Heart right ventricle (tissue), 16 donors: ENCODE results near the gene ANO5. TPM values are rescaled to one million over a fixed set of nuclear protein-coding genes. Genes with fewer than 3 reads are reported as not detected.
A peak's percentile ranks its signal among the peaks of the same experiment; 100 is the strongest.
"Not testable (repeated sequence)": the region's sequence is repeated elsewhere in the genome, so short reads cannot be mapped to it uniquely, and the experiment has no call there.

Source experiments
- ATAC-seq, 8 donors: fragments of 200-7000 bp; cut with Tn5 transposase; one replicate each; pipeline ENCODE4 v1.9.1; 2020; ENCODE audit warnings: mild to moderate bottlenecking in 8 of 8, moderate library complexity in 8 of 8, moderate number of reproducible peaks in 1 of 8
- DNase-seq, 2 donors: peaks; one replicate each; pipeline ENCODE4 v3.0.0-alpha.2; 2020
- H3K27ac ChIP-seq, 10 donors: fragments of 200-600 bp; sonication (generic) in 2 of 10; one replicate each; pipeline versions ENCODE4 v1.5.0 to v1.8.0; 2020 to 2022; ENCODE audit warnings: mild to moderate bottlenecking in 3 of 10
- H3K27me3 ChIP-seq, 7 donors: fragments of 200-600 bp; one replicate each; pipeline ENCODE4 v1.8.0; 2021 to 2022; ENCODE audit warnings: mild to moderate bottlenecking in 2 of 7
- H3K36me3 ChIP-seq, 9 donors: fragments of 200-600 bp; sonication (generic) in 1 of 9; one replicate each; pipeline versions ENCODE4 v1.5.0 to v1.8.0; 2020 to 2022; ENCODE audit warnings: mild to moderate bottlenecking in 2 of 9
- H3K4me1 ChIP-seq, 9 donors: fragments of 200-600 bp; sonication (generic) in 1 of 9; one replicate each; pipeline versions ENCODE4 v1.5.0 to v1.8.0; 2020 to 2022; ENCODE audit warnings: mild to moderate bottlenecking in 4 of 9
- H3K4me3 ChIP-seq, 10 donors: fragments of 200-600 bp; sonication (generic) in 2 of 10; one replicate each; pipeline versions ENCODE4 v1.5.0 to v1.8.0; 2020 to 2022; ENCODE audit warnings: mild to moderate bottlenecking in 7 of 10, moderate library complexity in 2 of 10
- H3K9me3 ChIP-seq, 11 donors: fragments of 200-600 bp in 10 of 11; sonication (generic) in 2 of 11; one replicate each; pipeline versions ENCODE4 v1.5.0 to v1.8.0; 2013 to 2022; ENCODE audit warnings: mild to moderate bottlenecking in 2 of 11, control low read depth in 1 of 11, moderate library complexity in 1 of 11
- WGBS, 2 donors: extraction: QIAGEN DNeasy Blood & Tissue Kit; methylation state at CpG; one replicate each; pipeline ENCODE4 v1.1.7; 2013; ENCODE audit warnings: inconsistent platforms in 1 of 2; 5-methylcytosine and 5-hydroxymethylcytosine counted together
- intact Hi-C, 10 donors: fragments of 100-400 bp; cut with DNase I; formaldehyde crosslinking; loops; one replicate each; pipeline versions ENCODE4 v1.11.1 to v1.14.2; 2022
- polyA plus RNA-seq, 2 donors: library from polyadenylated mRNA; stranded (reverse); fragments of 200-250 nt; gene quantifications; one replicate each; pipeline ENCODE4 v1.2.3, GENCODE V29; 2013
- total RNA-seq, 10 donors: library from RNA; stranded (reverse); fragmentation: NEBNext Ultra II Directional in 3 of 10; extraction: Animal tissue kit (Norgen Biotek cat#: 25700) in 3 of 10; gene quantifications; one replicate each; pipeline versions ENCODE4 v1.2.1 to v1.2.4, GENCODE V29; 2021 to 2023
- TF ChIP-seq, protein P1 (sequence below), 9 donors: fragments of 200-600 bp; sonication (generic) in 2 of 9; IDR thresholded peaks; one replicate each; pipeline versions ENCODE4 v1.5.0 to v1.8.0; 2021 to 2022; ENCODE audit warnings: antibody characterized with exemption in 9 of 9, mild to moderate bottlenecking in 5 of 9, moderate library complexity in 1 of 9
- donor health status: Arrhythmogenic right ventricular cardiomyopathy.
- donor health status: ischemic (EF 13 %, LVEDD 7.1; RV severe dilation, severe dysfunction).
- donor health status: healthy with polysubstance abuse.
- donor health status: DM: no; HTN: yes; CAD: no.
- donor health status: DM: no; HTN: no; CAD: no.
- donor health status: ischemic (EF 25% LVEDD 6.9; RV normal size, moderate dysfunction).
- donor health status: ischemic (EF 25% LVEDD 5.7; RV mildly dilated, moderate dysfunction).
- donor health status: healthy.
- donor health status: DM: yes; HTN: yes; CAD: no.
- donor health status: Ischemic cardiomyopathy.
- donor health status: ischemic (EF 35%, LVEDD 5.7; RV mildly dilated, moderate dysfunction).
- donor health status: nonischemic (EF 11% LVEDD 7.7; RV severe dilation, severe dysfunction).
- donor health status: DM: yes; HTN: yes; CAD: no.
- donor health status: PGD.
- donor health status: ischemic (EF 29% LVEDD 5.4; RV normal size, mild dysfunction).
- donor health status: nonischemic (EF 23%, LVEDD 6.1; RV moderate dilation, normal function).

The ANO5 gene
- total and polyA plus RNA-seq, 12 donors, result 4.4 to 83.0 (median 59.3) TPM

DNA sequence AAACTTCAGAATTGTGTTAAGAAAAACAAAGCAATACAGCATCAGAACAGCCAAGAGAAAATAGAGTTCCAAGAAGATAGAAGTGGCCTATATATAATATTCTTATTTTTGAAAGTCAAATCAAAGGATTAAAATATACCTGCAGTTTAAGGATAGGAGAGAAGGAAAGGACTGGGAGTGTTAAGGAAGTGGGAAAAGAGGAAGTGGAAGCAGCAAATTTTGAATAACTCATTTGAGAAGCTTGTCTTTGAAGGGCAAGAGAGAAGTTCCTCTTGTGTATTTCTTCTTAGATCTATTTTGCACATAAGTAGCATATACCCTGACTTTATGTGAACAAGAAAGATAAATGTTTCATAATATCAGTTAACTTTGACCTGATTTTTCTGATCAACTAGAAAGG is 82.7 kb downstream of the ANO5 start:
- no peaks in the 10 kb centered on the region for H3K9me3 ChIP-seq
- no peak for DNase-seq
- TF ChIP-seq, protein P1, sequence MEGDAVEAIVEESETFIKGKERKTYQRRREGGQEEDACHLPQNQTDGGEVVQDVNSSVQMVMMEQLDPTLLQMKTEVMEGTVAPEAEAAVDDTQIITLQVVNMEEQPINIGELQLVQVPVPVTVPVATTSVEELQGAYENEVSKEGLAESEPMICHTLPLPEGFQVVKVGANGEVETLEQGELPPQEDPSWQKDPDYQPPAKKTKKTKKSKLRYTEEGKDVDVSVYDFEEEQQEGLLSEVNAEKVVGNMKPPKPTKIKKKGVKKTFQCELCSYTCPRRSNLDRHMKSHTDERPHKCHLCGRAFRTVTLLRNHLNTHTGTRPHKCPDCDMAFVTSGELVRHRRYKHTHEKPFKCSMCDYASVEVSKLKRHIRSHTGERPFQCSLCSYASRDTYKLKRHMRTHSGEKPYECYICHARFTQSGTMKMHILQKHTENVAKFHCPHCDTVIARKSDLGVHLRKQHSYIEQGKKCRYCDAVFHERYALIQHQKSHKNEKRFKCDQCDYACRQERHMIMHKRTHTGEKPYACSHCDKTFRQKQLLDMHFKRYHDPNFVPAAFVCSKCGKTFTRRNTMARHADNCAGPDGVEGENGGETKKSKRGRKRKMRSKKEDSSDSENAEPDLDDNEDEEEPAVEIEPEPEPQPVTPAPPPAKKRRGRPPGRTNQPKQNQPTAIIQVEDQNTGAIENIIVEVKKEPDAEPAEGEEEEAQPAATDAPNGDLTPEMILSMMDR (IDR thresholded peaks at IDR 0.05), result no peak
- no peak for ATAC-seq
- intact Hi-C loops, result no loop called here
- H3K27me3 ChIP-seq, result no peaks in the 10 kb centered on the region
- H3K36me3 ChIP-seq, result peaks cover 0 to 70% (median 0%) of the 10 kb centered on the region in 9 donors
- peaks cover 0 to 5% (median 0%) of the 10 kb centered on the region in 9 donors for H3K4me1 ChIP-seq
- H3K4me3 ChIP-seq, result no peak overlapping the region
- no peak overlapping the region for H3K27ac ChIP-seq

DNA sequence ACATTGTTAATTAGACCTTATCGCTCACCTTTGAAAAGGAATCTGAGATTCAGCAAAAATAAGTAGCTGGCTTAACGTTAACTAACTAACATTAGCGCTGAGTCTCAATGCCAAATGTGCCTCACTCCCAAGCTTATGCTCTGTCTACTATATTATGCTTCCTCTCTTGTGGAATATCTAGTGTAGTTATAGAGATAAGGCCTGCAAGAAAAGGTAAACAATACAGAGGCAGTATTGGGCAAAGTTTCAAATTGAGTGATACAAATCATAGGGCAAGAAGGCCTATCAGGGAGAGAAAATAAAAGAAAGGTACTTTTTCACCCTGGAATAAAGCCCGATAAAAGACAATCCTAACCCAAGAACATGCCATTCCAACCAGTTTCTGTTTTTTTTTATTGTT is 83.7 kb downstream of the ANO5 start:
- Histone ChIP-seq H3K4me1 (peaks cover 0 to 5% (median 0%) of the 10 kb centered on the region in 9 donors), H3K27ac (no peak overlapping the region), H3K36me3 (peaks cover 0 to 61% (median 0%) of the 10 kb centered on the region in 9 donors), H3K27me3 (no peaks in the 10 kb centered on the region), H3K9me3 (no peaks in the 10 kb centered on the region), H3K4me3 (no peak overlapping the region)
- TF ChIP-seq, protein P1 (IDR thresholded peaks at IDR 0.05), result no peak
- WGBS, 2 donors, result 76 to 80% methylated on average over 4 of the region's 4 CpGs
- no peak for DNase-seq
- intact Hi-C loops, result no loop called here
- ATAC-seq, result no peak

DNA sequence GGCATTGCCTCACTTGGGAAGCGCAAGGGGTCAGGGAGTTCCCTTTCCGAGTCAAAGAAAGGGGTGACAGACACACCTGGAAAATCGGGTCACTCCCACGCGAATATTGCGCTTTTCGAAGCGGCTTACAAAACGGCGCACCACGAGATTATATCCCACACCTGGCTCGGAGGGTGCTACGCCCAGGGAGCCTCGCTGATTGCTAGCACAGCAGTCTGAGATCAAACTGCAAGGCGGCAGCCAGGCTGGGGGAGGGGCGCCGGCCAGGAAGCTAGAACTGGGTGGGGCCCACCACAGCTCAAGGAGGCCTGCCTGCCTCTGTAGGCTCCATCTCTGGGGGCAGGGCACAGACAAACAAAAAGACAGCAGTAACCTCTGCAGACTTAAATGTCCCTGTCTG is 92.1 kb downstream of the ANO5 start:
- DNase-seq, H3K9me3 ChIP-seq, H3K27ac ChIP-seq, H3K4me3 ChIP-seq, H3K36me3 ChIP-seq, intact Hi-C loops, H3K27me3 ChIP-seq, H3K4me1 ChIP-seq: not testable (repeated sequence)
- 89 to 92% methylated on average over 17 of the region's 17 CpGs for WGBS, 2 donors
- peak in 1 of 8 donors; percentile 65 for ATAC-seq

DNA sequence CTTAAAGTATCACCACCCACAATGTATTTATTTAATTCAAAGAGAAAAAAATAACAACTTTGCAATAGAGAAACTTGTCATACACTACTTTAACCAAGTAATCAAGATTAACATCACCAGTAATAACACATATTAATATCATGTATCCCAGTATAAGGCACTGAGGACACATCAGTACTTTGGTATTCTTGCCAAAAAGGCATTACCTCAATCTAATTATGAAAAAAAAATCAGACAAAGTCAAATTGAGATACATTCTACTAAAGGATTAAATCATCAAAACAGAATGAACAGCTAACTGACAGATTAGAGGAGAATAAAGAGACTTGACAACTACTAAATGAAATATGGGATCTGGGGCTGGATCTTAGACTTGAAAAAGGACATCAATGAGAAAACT is 109.5 kb downstream of the ANO5 start:
- no peaks in the 10 kb centered on the region for H3K9me3 ChIP-seq
- DNase-seq (no peak), ATAC-seq (no peak)
- no peak overlapping the region for H3K4me3 ChIP-seq
- H3K4me1 ChIP-seq, result no peaks in the 10 kb centered on the region
- no peak overlapping the region for H3K27ac ChIP-seq
- TF ChIP-seq, protein P1 (IDR thresholded peaks at IDR 0.05), result no peak
- H3K27me3 ChIP-seq, result peaks cover 0 to 29% (median 0%) of the 10 kb centered on the region in 7 donors
- no peaks in the 10 kb centered on the region for H3K36me3 ChIP-seq
- intact Hi-C loops, result loop anchor here in 8 of 10 donors (5.0 to 10.0 kb wide), 4 partner anchors 128 to 1658 kb away; no protein-coding TSS in a partner anchor

DNA sequence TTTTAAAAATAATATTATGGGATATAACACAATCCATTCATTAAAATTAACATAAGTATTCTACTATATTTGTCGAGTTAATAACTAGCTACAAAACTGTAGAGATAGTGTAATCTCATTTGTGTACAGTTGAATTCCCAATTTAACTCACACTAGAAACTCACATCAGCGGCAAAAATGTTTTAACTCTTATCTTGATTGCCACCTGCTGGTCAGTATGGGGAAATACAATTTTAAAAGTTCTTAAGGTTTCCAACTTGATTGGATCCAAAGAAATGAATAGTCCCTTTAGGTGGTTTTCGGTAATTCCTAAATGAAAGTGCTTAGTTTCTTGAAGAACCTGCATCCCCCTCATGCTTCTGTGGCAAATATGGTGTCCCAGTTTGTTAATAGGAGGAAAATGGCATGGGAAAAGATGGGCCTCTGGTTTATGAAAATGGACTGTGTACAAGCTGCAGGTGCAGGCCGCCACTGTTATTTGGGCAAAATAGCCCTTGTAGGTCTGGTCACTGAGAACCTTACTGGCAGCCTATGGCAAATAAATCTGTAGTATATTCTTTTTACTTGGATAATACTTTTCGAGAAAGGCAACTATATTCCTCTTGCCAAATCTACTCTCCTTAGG is 111.6 kb downstream of the ANO5 start:
- Histone ChIP-seq H3K27me3 (peaks cover 0 to 40% (median 7%) of the 10 kb centered on the region in 7 donors), H3K4me3 (no peak overlapping the region), H3K27ac (no peak overlapping the region), H3K4me1 (no peaks in the 10 kb centered on the region), H3K9me3 (peaks cover 0 to 4% (median 0%) of the 10 kb centered on the region in 11 donors), H3K36me3 (no peaks in the 10 kb centered on the region)
- intact Hi-C loops, result loop anchor here in 8 of 10 donors (2.0 to 10.0 kb wide), 6 partner anchors 130 to 1660 kb away; no protein-coding TSS in a partner anchor
- TF ChIP-seq, protein P1 (IDR thresholded peaks at IDR 0.05), result peak; percentile 44 to 80 (median 73)
- 42 to 45% methylated on average over 5 of the region's 5 CpGs for WGBS, 2 donors
- DNase-seq (no peak), ATAC-seq (no peak)
